KMS-11 (cell line): ENCODE measurements around the gene DIPK2A.

ENCODE experiments used
- H2AFZ ChIP-seq: fragments of 200-600 bp; sonication (generic); 2 replicates; pipeline ENCODE4 v1.6.1; 2016; ENCODE audit warnings: antibody characterized with exemption, mixed run types, low read depth
- H3K27ac ChIP-seq: fragments of 200-600 bp; sonication (generic); 2 replicates; pipeline ENCODE4 v1.6.1; 2016; ENCODE audit warnings: mild to moderate bottlenecking, mixed run types
- H3K27me3 ChIP-seq: fragments of 200-600 bp; sonication (generic); 2 replicates; pipeline ENCODE4 v1.6.1; 2017; ENCODE audit warnings: mild to moderate bottlenecking, low read depth, mixed run types, moderate library complexity; ENCODE audit not compliant: insufficient read depth
- H3K36me3 ChIP-seq: fragments of 200-600 bp; sonication (generic); 2 replicates; pipeline ENCODE4 v1.6.1; 2017; ENCODE audit warnings: mild to moderate bottlenecking, mixed run types; ENCODE audit not compliant: insufficient read depth
- H3K4me1 ChIP-seq: fragments of 200-600 bp; sonication (generic); 2 replicates; pipeline ENCODE4 v1.6.1; 2016; ENCODE audit warnings: mild to moderate bottlenecking, low read depth, mixed run types; ENCODE audit not compliant: poor library complexity, severe bottlenecking
- H3K4me2 ChIP-seq: fragments of 200-600 bp; sonication (generic); 2 replicates; pipeline ENCODE4 v1.7.0; 2016; ENCODE audit warnings: mild to moderate bottlenecking, mixed run types
- H3K4me3 ChIP-seq: fragments of 200-600 bp; sonication (generic); IDR thresholded peaks from 2 replicates; pipeline ENCODE4 v1.6.1; 2017; ENCODE audit warnings: low read depth, low read length, mixed read lengths; ENCODE audit not compliant: insufficient read depth
- H3K79me2 ChIP-seq: fragments of 200-600 bp; sonication (generic); 2 replicates; pipeline ENCODE4 v1.6.1; 2016; ENCODE audit warnings: low read depth, mixed run types; ENCODE audit not compliant: insufficient read depth
- H3K9ac ChIP-seq: fragments of 200-600 bp; sonication (generic); 2 replicates; pipeline ENCODE4 v1.6.1; 2016; ENCODE audit warnings: mild to moderate bottlenecking, mixed run types
- H4K20me1 ChIP-seq: fragments of 200-600 bp; sonication (generic); 2 replicates; pipeline ENCODE4 v1.6.1; 2016; ENCODE audit warnings: mild to moderate bottlenecking, mixed run types; ENCODE audit not compliant: insufficient read depth
- TF ChIP-seq, protein P1 (sequence below): fragments of 200-600 bp; sonication (generic); conservative IDR thresholded peaks from 2 replicates; pipeline ENCODE4 v1.6.1; 2017; ENCODE audit warnings: low read depth, mild to moderate bottlenecking, antibody characterized with exemption, low read length, moderate library complexity, mixed read lengths

Gene DIPK2A

DNA sequence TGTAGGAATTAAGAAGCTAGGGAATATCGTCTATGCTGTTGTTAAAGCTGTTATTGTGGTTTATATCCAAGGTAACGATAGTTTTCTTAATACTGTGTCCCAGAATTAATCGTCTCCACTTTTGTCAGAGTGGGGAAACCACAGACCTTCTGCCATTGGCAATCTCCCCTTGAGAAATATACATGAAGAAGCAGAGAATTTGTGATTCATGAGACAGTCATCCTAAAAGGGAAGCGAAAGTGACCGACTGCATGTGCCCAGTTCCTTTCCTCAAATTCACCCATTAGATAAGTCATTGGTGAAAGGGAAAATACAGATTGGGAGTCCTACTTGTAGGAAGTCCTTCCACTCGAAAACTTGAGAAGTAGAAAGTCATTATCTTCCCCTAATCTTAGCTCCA lies 26.6 kb downstream of the DIPK2A start:
- TF ChIP-seq, protein P1, sequence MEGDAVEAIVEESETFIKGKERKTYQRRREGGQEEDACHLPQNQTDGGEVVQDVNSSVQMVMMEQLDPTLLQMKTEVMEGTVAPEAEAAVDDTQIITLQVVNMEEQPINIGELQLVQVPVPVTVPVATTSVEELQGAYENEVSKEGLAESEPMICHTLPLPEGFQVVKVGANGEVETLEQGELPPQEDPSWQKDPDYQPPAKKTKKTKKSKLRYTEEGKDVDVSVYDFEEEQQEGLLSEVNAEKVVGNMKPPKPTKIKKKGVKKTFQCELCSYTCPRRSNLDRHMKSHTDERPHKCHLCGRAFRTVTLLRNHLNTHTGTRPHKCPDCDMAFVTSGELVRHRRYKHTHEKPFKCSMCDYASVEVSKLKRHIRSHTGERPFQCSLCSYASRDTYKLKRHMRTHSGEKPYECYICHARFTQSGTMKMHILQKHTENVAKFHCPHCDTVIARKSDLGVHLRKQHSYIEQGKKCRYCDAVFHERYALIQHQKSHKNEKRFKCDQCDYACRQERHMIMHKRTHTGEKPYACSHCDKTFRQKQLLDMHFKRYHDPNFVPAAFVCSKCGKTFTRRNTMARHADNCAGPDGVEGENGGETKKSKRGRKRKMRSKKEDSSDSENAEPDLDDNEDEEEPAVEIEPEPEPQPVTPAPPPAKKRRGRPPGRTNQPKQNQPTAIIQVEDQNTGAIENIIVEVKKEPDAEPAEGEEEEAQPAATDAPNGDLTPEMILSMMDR: no peak
- Histone ChIP-seq H3K36me3 (no peaks in the 10 kb centered on the region), H3K4me2 (no peak overlapping the region), H3K4me3 (no peak overlapping the region), H3K9ac (no peak overlapping the region), H4K20me1 (peaks cover 2% of the 10 kb centered on the region; the same call in 1 of the 2 replicates), H3K79me2 (no peaks in the 10 kb centered on the region; the same call in 1 of the 2 replicates), H2AFZ (no peak overlapping the region), H3K27me3 (no peaks in the 10 kb centered on the region), H3K27ac (no peak overlapping the region), H3K4me1 (no peaks in the 10 kb centered on the region)

DNA sequence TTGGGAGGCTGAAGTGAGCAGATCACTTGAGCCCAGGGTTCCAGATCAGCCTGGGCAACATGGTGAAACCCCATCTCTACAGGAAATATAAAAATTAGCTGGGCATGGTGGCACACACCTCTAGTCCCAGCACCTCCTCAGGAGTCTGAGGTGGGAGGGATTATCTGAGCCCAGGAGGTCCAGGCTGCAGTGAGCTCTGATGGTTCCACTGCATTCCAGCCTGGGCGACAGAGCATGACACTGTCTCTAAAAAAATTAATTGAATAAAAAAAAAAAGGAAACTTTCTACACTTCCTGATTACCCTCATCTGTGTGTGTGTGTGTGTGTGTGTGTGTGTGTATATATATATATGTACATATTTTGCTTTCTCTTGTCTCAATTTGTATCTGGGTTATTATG lies 31.4 kb downstream of the DIPK2A start:
- Histone ChIP-seq H3K9ac (no peak overlapping the region), H3K4me3 (no peak overlapping the region), H3K27me3 (no peaks in the 10 kb centered on the region), H3K4me1 (no peaks in the 10 kb centered on the region), H3K36me3 (no peaks in the 10 kb centered on the region), H3K79me2 (no peaks in the 10 kb centered on the region), H2AFZ (no peak overlapping the region), H3K4me2 (no peak overlapping the region), H4K20me1 (no peaks in the 10 kb centered on the region), H3K27ac (no peak overlapping the region)
- TF ChIP-seq, protein P1: no peak

DNA sequence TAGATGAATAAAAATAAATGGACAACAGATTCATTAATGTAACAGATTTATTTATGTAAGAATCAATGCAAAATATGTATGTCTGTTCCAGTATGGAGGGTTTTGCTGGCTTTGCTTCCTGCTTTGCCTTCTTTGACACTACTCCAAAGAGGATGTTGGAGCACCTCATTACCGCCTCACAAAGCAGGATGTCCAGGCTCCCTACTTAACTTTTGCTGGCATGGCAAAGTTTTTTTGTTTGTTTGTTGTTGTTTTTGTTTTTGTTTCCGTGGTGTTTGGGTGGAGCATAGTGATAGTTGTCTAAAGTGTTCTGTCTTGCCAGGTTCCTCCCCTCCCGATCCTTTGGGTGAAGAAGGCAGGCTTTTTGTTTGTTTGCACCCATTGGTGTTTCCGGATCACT lies 38.7 kb downstream of the DIPK2A start:
- H3K9ac ChIP-seq: no peak overlapping the region

DNA sequence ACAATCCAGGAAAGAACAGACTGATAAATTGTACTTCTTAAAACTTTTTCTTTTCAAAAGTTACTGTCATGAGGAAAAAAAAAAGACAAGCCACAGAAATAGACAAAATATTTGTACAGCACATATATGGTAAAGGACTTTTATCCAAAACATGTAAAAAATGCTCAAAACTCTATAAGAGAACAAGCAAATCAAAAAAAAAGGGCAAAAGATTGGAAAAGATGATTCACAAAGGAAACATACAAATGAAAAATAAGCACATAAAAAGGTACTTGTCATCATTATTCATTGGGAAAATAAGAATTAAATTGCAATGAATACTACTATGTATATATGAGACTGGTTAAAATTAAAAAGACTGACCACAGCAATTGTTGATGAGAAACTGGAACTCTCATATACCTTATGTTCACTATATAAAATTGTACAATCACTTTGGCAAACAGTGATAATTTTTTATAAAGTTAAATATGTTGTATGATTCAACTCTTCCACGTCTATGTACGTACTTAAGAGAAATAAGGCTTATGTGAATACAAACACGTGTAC lies 39.7 kb downstream of the DIPK2A start:
- Histone ChIP-seq H3K27me3 (no peaks in the 10 kb centered on the region), H3K79me2 (no peaks in the 10 kb centered on the region), H4K20me1 (no peaks in the 10 kb centered on the region), H3K27ac (no peak overlapping the region), H3K4me2 (no peak overlapping the region), H3K4me1 (no peaks in the 10 kb centered on the region), H3K4me3 (no peak overlapping the region), H2AFZ (no peak overlapping the region), H3K36me3 (no peaks in the 10 kb centered on the region), H3K9ac (no peak overlapping the region)
- TF ChIP-seq, protein P1: no peak

More for the DNA sequence above, 38.7 kb downstream of the DIPK2A start:
- TF ChIP-seq, protein P1: no peak
- Histone ChIP-seq H3K79me2 (no peaks in the 10 kb centered on the region), H2AFZ (no peak overlapping the region), H4K20me1 (no peaks in the 10 kb centered on the region), H3K4me1 (no peaks in the 10 kb centered on the region), H3K27ac (no peak overlapping the region), H3K36me3 (no peaks in the 10 kb centered on the region), H3K4me3 (no peak overlapping the region), H3K27me3 (no peaks in the 10 kb centered on the region), H3K4me2 (no peak overlapping the region)
